ENCODE results near the gene ARFGEF2.

Gene ARFGEF2

GRCh38 chr20:48956052-48956451 lies 34.5 kb downstream of the ARFGEF2 start:
- Histone ChIP-seq H3K9me3 (ENCODE audit: insufficient read depth, low read length, severe bottlenecking) (no peaks in the 10 kb centered on the region), H3K27me3 (ENCODE audit: insufficient read depth, low read length, poor library complexity) (no peaks in the 10 kb centered on the region), H3K36me3 (ENCODE audit: insufficient read depth, low read length) (peaks cover 71% of the 10 kb centered on the region), H4K20me1 (ENCODE audit: insufficient read depth, low read length) (peaks cover 7% of the 10 kb centered on the region; the same call in 1 of the 2 replicates), H3K4me1 (ENCODE audit: insufficient read depth, low read length) (no peaks in the 10 kb centered on the region), H3K4me3 (ENCODE audit: low read depth in 1 of 2, low read length in 2 of 2) (no peak overlapping the region), H2AFZ (ENCODE audit: low read depth, low read length) (no peak overlapping the region), H3K79me2 (ENCODE audit: insufficient read depth, low read length) (no peaks in the 10 kb centered on the region), H3K9ac (ENCODE audit: low read depth, low read length) (no peak overlapping the region), H3K4me2 (ENCODE audit: insufficient read depth, low read length) (no peak overlapping the region), H3K27ac (ENCODE audit: low read length) (no peak overlapping the region)
- DNase-seq (no peak), ATAC-seq (ENCODE audit: insufficient read depth, low read depth) (no peak)
- TF ChIP-seq EZH2 (IDR thresholded peaks at IDR 0.05; ENCODE audit: borderline replicate concordance, low read depth, low read length, severe bottlenecking) (no peak), CTCF (IDR thresholded peaks at IDR 0.05; ENCODE audit: borderline replicate concordance, extremely low read depth, low read length, poor library complexity, severe bottlenecking) (no peak)

GRCh38 chr20:48957053-48957481 lies 35.6 kb downstream of the ARFGEF2 start:
- ATAC-seq (ENCODE audit: insufficient read depth, low read depth) (no peak), DNase-seq (no peak)
- Histone ChIP-seq H3K4me2 (ENCODE audit: insufficient read depth, low read length) (no peak overlapping the region), H3K9me3 (ENCODE audit: insufficient read depth, low read length, severe bottlenecking) (no peaks in the 10 kb centered on the region), H3K36me3 (ENCODE audit: insufficient read depth, low read length) (peaks cover 62% of the 10 kb centered on the region), H4K20me1 (ENCODE audit: insufficient read depth, low read length) (peaks cover 7% of the 10 kb centered on the region; the same call in 1 of the 2 replicates), H3K27me3 (ENCODE audit: insufficient read depth, low read length, poor library complexity) (no peaks in the 10 kb centered on the region), H2AFZ (ENCODE audit: low read depth, low read length) (no peak overlapping the region), H3K27ac (ENCODE audit: low read length) (no peak overlapping the region), H3K79me2 (ENCODE audit: insufficient read depth, low read length) (no peaks in the 10 kb centered on the region), H3K4me1 (ENCODE audit: insufficient read depth, low read length) (no peaks in the 10 kb centered on the region), H3K9ac (ENCODE audit: low read depth, low read length) (no peak overlapping the region), H3K4me3 (ENCODE audit: low read depth in 1 of 2, low read length in 2 of 2) (no peak overlapping the region)
- TF ChIP-seq CTCF (IDR thresholded peaks at IDR 0.05; ENCODE audit: borderline replicate concordance, extremely low read depth, low read length, poor library complexity, severe bottlenecking) (no peak), EZH2 (IDR thresholded peaks at IDR 0.05; ENCODE audit: borderline replicate concordance, low read depth, low read length, severe bottlenecking) (no peak)

GRCh38 chr20:48957533-48957932 lies 36.0 kb downstream of the ARFGEF2 start:
- H2AFZ ChIP-seq (ENCODE audit: low read depth, low read length) = no peak overlapping the region
- DNase-seq (no peak), ATAC-seq (ENCODE audit: insufficient read depth, low read depth) (no peak)
- peaks cover 7% of the 10 kb centered on the region; the same call in 1 of the 2 replicates for H4K20me1 ChIP-seq (ENCODE audit: insufficient read depth, low read length)
- no peaks in the 10 kb centered on the region for H3K79me2 ChIP-seq (ENCODE audit: insufficient read depth, low read length)
- H3K4me3 ChIP-seq (ENCODE audit: low read depth in 1 of 2, low read length in 2 of 2) = no peak overlapping the region
- no peak for TF ChIP-seq CTCF (IDR thresholded peaks at IDR 0.05; ENCODE audit: borderline replicate concordance, extremely low read depth, low read length, poor library complexity, severe bottlenecking)
- no peak for TF ChIP-seq EZH2 (IDR thresholded peaks at IDR 0.05; ENCODE audit: borderline replicate concordance, low read depth, low read length, severe bottlenecking)
- H3K27ac ChIP-seq (ENCODE audit: low read length) = no peak overlapping the region
- H3K36me3 ChIP-seq (ENCODE audit: insufficient read depth, low read length) = peaks cover 59% of the 10 kb centered on the region
- H3K27me3 ChIP-seq (ENCODE audit: insufficient read depth, low read length, poor library complexity) = no peaks in the 10 kb centered on the region
- H3K4me2 ChIP-seq (ENCODE audit: insufficient read depth, low read length) = no peak overlapping the region
- H3K9me3 ChIP-seq (ENCODE audit: insufficient read depth, low read length, severe bottlenecking) = no peaks in the 10 kb centered on the region
- H3K9ac ChIP-seq (ENCODE audit: low read depth, low read length) = no peak overlapping the region
- no peaks in the 10 kb centered on the region for H3K4me1 ChIP-seq (ENCODE audit: insufficient read depth, low read length)

GRCh38 chr20:48958743-48959142 lies 37.2 kb downstream of the ARFGEF2 start:
- H3K9ac ChIP-seq (ENCODE audit: low read depth, low read length) = no peak overlapping the region
- no peak overlapping the region for H2AFZ ChIP-seq (ENCODE audit: low read depth, low read length)
- no peaks in the 10 kb centered on the region for H3K9me3 ChIP-seq (ENCODE audit: insufficient read depth, low read length, severe bottlenecking)
- H4K20me1 ChIP-seq (ENCODE audit: insufficient read depth, low read length) = peaks cover 7% of the 10 kb centered on the region; the same call in 1 of the 2 replicates
- DNase-seq (no peak), ATAC-seq (ENCODE audit: insufficient read depth, low read depth) (no peak)
- no peak overlapping the region for H3K4me3 ChIP-seq (ENCODE audit: low read depth in 1 of 2, low read length in 2 of 2)
- no peaks in the 10 kb centered on the region for H3K27me3 ChIP-seq (ENCODE audit: insufficient read depth, low read length, poor library complexity)
- no peak overlapping the region for H3K27ac ChIP-seq (ENCODE audit: low read length)
- no peak for TF ChIP-seq EZH2 (IDR thresholded peaks at IDR 0.05; ENCODE audit: borderline replicate concordance, low read depth, low read length, severe bottlenecking)
- TF ChIP-seq CTCF (IDR thresholded peaks at IDR 0.05; ENCODE audit: borderline replicate concordance, extremely low read depth, low read length, poor library complexity, severe bottlenecking) = no peak
- peaks cover 59% of the 10 kb centered on the region for H3K36me3 ChIP-seq (ENCODE audit: insufficient read depth, low read length)
- no peaks in the 10 kb centered on the region for H3K79me2 ChIP-seq (ENCODE audit: insufficient read depth, low read length)
- H3K4me2 ChIP-seq (ENCODE audit: insufficient read depth, low read length) = no peak overlapping the region
- H3K4me1 ChIP-seq (ENCODE audit: insufficient read depth, low read length) = no peaks in the 10 kb centered on the region
